ENCODE data around the gene NBDY. TPM values are rescaled to one million over a fixed set of nuclear protein-coding genes. Genes with fewer than 3 reads are reported as not detected.

NBDY gene
- total and polyA plus RNA-seq, 2 donors (not counting 3 experiments of a cell fraction or from before 2014, with no cell fraction given): 33.0 to 57.3 TPM

- no peak for TF ChIP-seq CTCF (IDR thresholded peaks at IDR 0.05; ENCODE audit: extremely low read depth in 1 of 2, insufficient read depth in 1 of 2, low read depth in 1 of 2, low read length in 2 of 2)
- TF ChIP-seq JUN (IDR thresholded peaks at IDR 0.05; ENCODE audit: borderline replicate concordance, insufficient read depth, insufficient read length, low read depth): no peak
Observed at GRCh38 chrX:56788229-56788628, 59.2 kb downstream of the NBDY start.

GRCh38 chrX:56788717-56789122 is 59.7 kb downstream of the NBDY start:
- no peaks in the 10 kb centered on the region for H3K9me3 ChIP-seq (replicated peaks; ENCODE audit: control insufficient read depth, insufficient read depth, low read length)
- H3K4me1 ChIP-seq (ENCODE audit: control insufficient read depth, extremely low read depth, insufficient read depth, low read length): peaks cover 7% of the 10 kb centered on the region
- ChIA-PET CTCF (interaction anchor here (0.6 to 2.0 kb wide), 5 partner anchors 24 to 1034 kb away, joined by 3 to 30 read pairs (median 3); no protein-coding TSS in a partner anchor), POLR2A (no interaction called here)
- dilution Hi-C loops (cut with MboI; ENCODE audit: extremely low pct_ligation_motif_present, low sequenced_read_pairs): no loop called here
- no TSS peak for BruUV-seq (replicated peaks)
- no peak overlapping the region for H3K9ac ChIP-seq (replicated peaks; ENCODE audit: extremely low read depth, insufficient read depth, low read length)
- TF ChIP-seq GATA2 (IDR thresholded peaks at IDR 0.05; ENCODE audit: insufficient read depth, insufficient read length, low read depth, low read length): no peak
- TF ChIP-seq JUN (IDR thresholded peaks at IDR 0.05; ENCODE audit: borderline replicate concordance, insufficient read depth, insufficient read length, low read depth): no peak
- TF ChIP-seq FOS (IDR thresholded peaks at IDR 0.05; ENCODE audit: borderline replicate concordance, insufficient read depth, low read length): no peak
- no peak for TF ChIP-seq POLR2AphosphoS5 (IDR thresholded peaks at IDR 0.05; ENCODE audit: insufficient read depth, low read depth, low read length)
- no peak for TF ChIP-seq CTCF (IDR thresholded peaks at IDR 0.05; ENCODE audit: extremely low read depth in 1 of 2, insufficient read depth in 1 of 2, low read depth in 1 of 2, low read length in 2 of 2)
- TF ChIP-seq POLR2A (IDR thresholded peaks at IDR 0.05; ENCODE audit: low read depth, low read length): no peak
- TF ChIP-seq EZH2 (IDR thresholded peaks at IDR 0.05; ENCODE audit: borderline replicate concordance, low read depth, low read length, severe bottlenecking): no peak
- TF ChIP-seq, protein P1, sequence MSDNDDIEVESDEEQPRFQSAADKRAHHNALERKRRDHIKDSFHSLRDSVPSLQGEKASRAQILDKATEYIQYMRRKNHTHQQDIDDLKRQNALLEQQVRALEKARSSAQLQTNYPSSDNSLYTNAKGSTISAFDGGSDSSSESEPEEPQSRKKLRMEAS (IDR thresholded peaks at IDR 0.05; ENCODE audit: insufficient read depth, insufficient read length): no peak
- TF ChIP-seq MYC (IDR thresholded peaks at IDR 0.05; ENCODE audit: low read depth, low read length): no peak
- H3K4me2 ChIP-seq (ENCODE audit: insufficient read depth, low read length): no peak overlapping the region
- intact Hi-C loops (cut with micrococcal nuclease): no loop called here
- H3K4me3 ChIP-seq (replicated peaks in 1 of 3; ENCODE audit: insufficient read depth in 1 of 3, low read depth in 1 of 3, low read length in 3 of 3): no peak overlapping the region
- FAIRE-seq: peak; percentile 97
- no peak for DNase-seq (ENCODE audit: low read depth, low spot score)
- H3K27me3 ChIP-seq (ENCODE audit: control insufficient read depth in 2 of 2, insufficient read depth in 2 of 2, low read length in 2 of 2): no peaks in the 10 kb centered on the region
- no peak overlapping the region for H3K27ac ChIP-seq (ENCODE audit: insufficient read depth, low read depth, low read length)
- H3K9me1 ChIP-seq (replicated peaks; ENCODE audit: control insufficient read depth, extremely low read depth, insufficient read depth, low read length): no peaks in the 10 kb centered on the region
- no peaks in the 10 kb centered on the region for H4K20me1 ChIP-seq (replicated peaks; ENCODE audit: control insufficient read depth, extremely low read depth, insufficient read depth, low read length)
- no peaks in the 10 kb centered on the region for H3K79me2 ChIP-seq (ENCODE audit: control insufficient read depth, insufficient read depth, low read length)
- no peaks in the 10 kb centered on the region for H3K36me3 ChIP-seq (ENCODE audit: control insufficient read depth in 2 of 2, extremely low read depth in 1 of 2, insufficient read depth in 2 of 2, low read length in 2 of 2)
- H2AFZ ChIP-seq (ENCODE audit: low read depth, low read length): no peak overlapping the region

More at GRCh38 chrX:56788229-56788628, 59.2 kb downstream of the NBDY start:
- Histone ChIP-seq H3K79me2 (ENCODE audit: control insufficient read depth, insufficient read depth, low read length) (no peaks in the 10 kb centered on the region), H2AFZ (ENCODE audit: low read depth, low read length) (no peak overlapping the region), H3K9me3 (replicated peaks; ENCODE audit: control insufficient read depth, insufficient read depth, low read length) (no peaks in the 10 kb centered on the region), H3K27ac (ENCODE audit: insufficient read depth, low read depth, low read length) (no peak overlapping the region), H4K20me1 (replicated peaks; ENCODE audit: control insufficient read depth, extremely low read depth, insufficient read depth, low read length) (no peaks in the 10 kb centered on the region), H3K4me2 (ENCODE audit: insufficient read depth, low read length) (no peak overlapping the region), H3K9me1 (replicated peaks; ENCODE audit: control insufficient read depth, extremely low read depth, insufficient read depth, low read length) (no peaks in the 10 kb centered on the region), H3K27me3 (ENCODE audit: control insufficient read depth in 2 of 2, insufficient read depth in 2 of 2, low read length in 2 of 2) (no peaks in the 10 kb centered on the region), H3K4me1 (ENCODE audit: control insufficient read depth, extremely low read depth, insufficient read depth, low read length) (peaks cover 4% of the 10 kb centered on the region), H3K9ac (replicated peaks; ENCODE audit: extremely low read depth, insufficient read depth, low read length) (no peak overlapping the region), H3K4me3 (replicated peaks in 1 of 3; ENCODE audit: insufficient read depth in 1 of 3, low read depth in 1 of 3, low read length in 3 of 3) (no peak overlapping the region), H3K36me3 (ENCODE audit: control insufficient read depth in 2 of 2, extremely low read depth in 1 of 2, insufficient read depth in 2 of 2, low read length in 2 of 2) (no peaks in the 10 kb centered on the region)
- no peak for DNase-seq (ENCODE audit: low read depth, low spot score)
- no TSS peak for BruUV-seq (replicated peaks)
- peak; percentile 62 for FAIRE-seq
- CTCF ChIA-PET: interaction anchor here (0.6 to 2.0 kb wide), 6 partner anchors 15 to 1034 kb away, joined by 3 to 30 read pairs (median 3); no protein-coding TSS in a partner anchor
- dilution Hi-C loops (cut with MboI; ENCODE audit: extremely low pct_ligation_motif_present, low sequenced_read_pairs): no loop called here
- POLR2A ChIA-PET: no interaction called here
- intact Hi-C loops (cut with micrococcal nuclease): no loop called here
